HL-60/S4 (cell line): ENCODE measurements around the gene SLC20A1.

Experiments used
- in situ Hi-C: fragments of 300-500 bp; cut with MboI; formaldehyde crosslinking; loops from 2 replicates; pipeline ENCODE4 v1.14.3; 2022; ENCODE audit warnings: low sequenced_read_pairs

Gene SLC20A1

GRCh38 chr2:112674229-112674628 lies 28.5 kb downstream of the SLC20A1 start:
- in situ Hi-C loops, result no loop called here

GRCh38 chr2:112679484-112679883 lies 33.7 kb downstream of the SLC20A1 start:
- in situ Hi-C loops, result no loop called here

- in situ Hi-C loops, result no loop called here
Measured at GRCh38 chr2:112680666-112681101, 34.9 kb downstream of the SLC20A1 start.

- in situ Hi-C loops, result no loop called here
Measured at GRCh38 chr2:112682101-112682500, 36.4 kb downstream of the SLC20A1 start.

GRCh38 chr2:112683550-112684414 lies 38.0 kb downstream of the SLC20A1 start:
- in situ Hi-C loops, result no loop called here

- in situ Hi-C loops, result no loop called here
Measured at GRCh38 chr2:112684415-112684775, 38.7 kb downstream of the SLC20A1 start.

GRCh38 chr2:112685271-112685884 lies 39.6 kb downstream of the SLC20A1 start:
- in situ Hi-C loops, result no loop called here

GRCh38 chr2:112686348-112687217 lies 40.8 kb downstream of the SLC20A1 start:
- in situ Hi-C loops, result no loop called here

GRCh38 chr2:112687522-112687921 lies 41.8 kb downstream of the SLC20A1 start:
- in situ Hi-C loops, result no loop called here

- in situ Hi-C loops, result no loop called here
Measured at GRCh38 chr2:112688086-112688880, 42.5 kb downstream of the SLC20A1 start.

GRCh38 chr2:112690853-112691401 lies 45.2 kb downstream of the SLC20A1 start:
- in situ Hi-C loops, result no loop called here

- in situ Hi-C loops, result no loop called here
Measured at GRCh38 chr2:112691881-112692281, 46.1 kb downstream of the SLC20A1 start.

- in situ Hi-C loops, result no loop called here
Measured at GRCh38 chr2:112692495-112692911, 46.8 kb downstream of the SLC20A1 start.

GRCh38 chr2:112692918-112693317 lies 47.2 kb downstream of the SLC20A1 start:
- in situ Hi-C loops, result no loop called here

- in situ Hi-C loops, result no loop called here
Measured at GRCh38 chr2:112693596-112693995, 47.9 kb downstream of the SLC20A1 start.

GRCh38 chr2:112694182-112694581 lies 48.4 kb downstream of the SLC20A1 start:
- in situ Hi-C loops, result no loop called here

GRCh38 chr2:112698834-112699515 lies 53.2 kb downstream of the SLC20A1 start:
- in situ Hi-C loops, result no loop called here

- in situ Hi-C loops, result no loop called here
Measured at GRCh38 chr2:112699984-112700667, 54.4 kb downstream of the SLC20A1 start.

GRCh38 chr2:112701052-112701451 lies 55.3 kb downstream of the SLC20A1 start:
- in situ Hi-C loops, result no loop called here
